K562 (cell line): ENCODE data around the gene XRCC5. TPM values are rescaled to one million over a fixed set of nuclear protein-coding genes. Genes with fewer than 3 reads are reported as not detected.

Experiments used
- C11orf30 ChIP-seq: fragments of 450-650 bp; IDR thresholded peaks from 2 replicates; pipeline ENCODE4 v1.6.1; 2016; ENCODE audit warnings: low read depth, mild to moderate bottlenecking
- CBX1 ChIP-seq: sonication (generic); IDR thresholded peaks from 2 replicates; pipeline ENCODE4 v1.6.1; 2016; ENCODE audit warnings: antibody characterized with exemption, low read depth, mild to moderate bottlenecking
- CHD1 ChIP-seq: fragments of 200-600 bp; sonication (generic); IDR thresholded peaks from one replicate; pipeline ENCODE4 v1.6.1; 2012; ENCODE audit warnings: mild to moderate bottlenecking, moderate library complexity, low read length, inconsistent platforms
- NFE2 ChIP-seq: IDR thresholded peaks from 2 replicates; pipeline ENCODE4 v1.6.1; 2014; ENCODE audit warnings: antibody characterized with exemption, low read depth
- NFIC ChIP-seq: fragments of 450-650 bp; IDR thresholded peaks from 2 replicates; pipeline ENCODE4 v1.6.1; 2017; ENCODE audit warnings: mild to moderate bottlenecking, inconsistent platforms
- PTRF ChIP-seq: fragments of 450-650 bp; IDR thresholded peaks from 2 replicates; pipeline ENCODE4 v1.6.1; 2016; ENCODE audit warnings: mild to moderate bottlenecking, missing genetic modification characterization, missing compliant biosample characterization
- RB1 ChIP-seq: fragments of 450-650 bp; IDR thresholded peaks from 2 replicates; pipeline ENCODE4 v1.6.1; 2017; ENCODE audit warnings: low read depth, mild to moderate bottlenecking
- RFX1 ChIP-seq: fragments of 450-650 bp; IDR thresholded peaks from 2 replicates; pipeline ENCODE4 v1.6.1; 2016; ENCODE audit warnings: mild to moderate bottlenecking, moderate library complexity
- ZFP36 ChIP-seq: fragments of 150-350 bp; IDR thresholded peaks from 2 replicates; pipeline ENCODE4 v1.6.1; 2018; ENCODE audit warnings: low read length, low read depth; ENCODE audit not compliant: partially characterized antibody
- ZKSCAN1 ChIP-seq: fragments of 150-350 bp; IDR thresholded peaks from 2 replicates; pipeline ENCODE4 v1.6.1; 2016; ENCODE audit warnings: low read depth, low read length
- ZNF232 ChIP-seq: sonication (generic); formaldehyde crosslinking; IDR thresholded peaks from 2 replicates; pipeline ENCODE4 v1.8.0; 2022; ENCODE audit warnings: mild to moderate bottlenecking, missing genetic modification reagents
- ZNF316 ChIP-seq: fragments of 450-650 bp; IDR thresholded peaks from 2 replicates; pipeline ENCODE4 v1.6.1; 2016
- ZNF507 ChIP-seq: conservative IDR thresholded peaks from 2 replicates; pipeline ENCODE4 v1.6.1; 2017; ENCODE audit warnings: missing genetic modification characterization, missing compliant biosample characterization
- polyA plus RNA-seq, 8 experiments: library from polyadenylated mRNA; depleted of rRNA in 4 of 8; stranded (reverse) in 5 of 8; unstranded in 3 of 8; fragments of >200 nt; fragmentation: Nextera tagmentation in 2 of 8; fragmentation: Illumina TruSeq in 1 of 8; extraction: Ambion mirVana in 2 of 8; extraction: Trizol in 1 of 8; gene quantifications; 2 replicates each; pipeline versions ENCODE4 v1.2.1 to v1.2.3, GENCODE V29; 2011 to 2014; ENCODE audit warnings: inconsistent platforms in 1 of 8, missing spikeins in 1 of 8
- total RNA-seq, 7 experiments: library from RNA; depleted of rRNA in 6 of 7; stranded (reverse); fragments of >200 nt in 6 of 7; fragmentation: Illumina TruSeq in 2 of 7; extraction: Trizol in 2 of 7; gene quantifications; 2 replicates each; pipeline versions ENCODE4 v1.2.1 to v1.2.3, GENCODE V29; 2011 to 2021; ENCODE audit warnings: low replicate concordance in 1 of 7
- TF ChIP-seq, protein P1 (sequence below): IDR thresholded peaks from 2 replicates; pipeline ENCODE4 v1.6.1; 2011; ENCODE audit warnings: borderline replicate concordance, low read depth, mild to moderate bottlenecking, moderate library complexity, low read length; ENCODE audit not compliant: insufficient read depth, poor library complexity, severe bottlenecking
- TF ChIP-seq, protein P2 (sequence below): fragments of 450-650 bp; formaldehyde crosslinking; IDR thresholded peaks from 2 replicates; pipeline ENCODE4 v1.4.0; 2022; ENCODE audit warnings: missing genetic modification characterization
- TF ChIP-seq, protein P3 (sequence below): fragments of 450-650 bp; IDR thresholded peaks from 2 replicates; pipeline ENCODE4 v1.6.1; 2017; ENCODE audit warnings: mild to moderate bottlenecking, moderate library complexity
- TF ChIP-seq, protein P4 (sequence below): fragments of 250-450 bp; sonication (Bioruptor Pico); IDR thresholded peaks from 2 replicates; pipeline ENCODE4 v1.6.1; 2021; ENCODE audit warnings: mild to moderate bottlenecking
- TF ChIP-seq, protein P5 (sequence below), 2 experiments: fragments of 450-650 bp in 1 of 2; sonication (generic) in 1 of 2; formaldehyde crosslinking; conservative IDR thresholded peaks; 2 replicates each; pipeline versions ENCODE4 v1.4.0 to v1.8.1; 2020 to 2022; ENCODE audit warnings: mild to moderate bottlenecking in 1 of 2, missing genetic modification reagents in 1 of 2

XRCC5 gene
- total and polyA plus RNA-seq, 9 of the 15 experiments (the other 6 are each of a cell fraction or from before 2014, with no cell fraction given), result 168 to 551 (median 297) TPM

DNA sequence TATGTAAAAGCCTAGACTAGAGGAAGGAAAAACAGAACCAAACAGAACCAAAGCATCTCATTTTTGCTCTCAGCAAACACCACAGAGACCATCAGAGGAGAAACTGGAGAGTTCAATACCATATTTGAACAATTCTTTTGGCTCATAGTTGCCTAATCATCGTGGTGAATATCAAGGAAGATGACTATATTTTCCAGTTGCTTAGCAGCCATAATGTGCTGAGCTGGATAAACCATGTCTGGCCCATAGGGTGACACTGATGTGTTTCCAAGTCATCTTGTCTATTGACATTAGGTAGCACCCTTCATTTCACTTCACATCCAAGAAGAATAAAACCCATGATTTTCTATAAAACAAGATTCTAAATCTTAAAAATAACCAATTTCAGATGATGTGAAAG lies 5.9 kb upstream of the XRCC5 start (continued):
- TF ChIP-seq, protein P1, sequence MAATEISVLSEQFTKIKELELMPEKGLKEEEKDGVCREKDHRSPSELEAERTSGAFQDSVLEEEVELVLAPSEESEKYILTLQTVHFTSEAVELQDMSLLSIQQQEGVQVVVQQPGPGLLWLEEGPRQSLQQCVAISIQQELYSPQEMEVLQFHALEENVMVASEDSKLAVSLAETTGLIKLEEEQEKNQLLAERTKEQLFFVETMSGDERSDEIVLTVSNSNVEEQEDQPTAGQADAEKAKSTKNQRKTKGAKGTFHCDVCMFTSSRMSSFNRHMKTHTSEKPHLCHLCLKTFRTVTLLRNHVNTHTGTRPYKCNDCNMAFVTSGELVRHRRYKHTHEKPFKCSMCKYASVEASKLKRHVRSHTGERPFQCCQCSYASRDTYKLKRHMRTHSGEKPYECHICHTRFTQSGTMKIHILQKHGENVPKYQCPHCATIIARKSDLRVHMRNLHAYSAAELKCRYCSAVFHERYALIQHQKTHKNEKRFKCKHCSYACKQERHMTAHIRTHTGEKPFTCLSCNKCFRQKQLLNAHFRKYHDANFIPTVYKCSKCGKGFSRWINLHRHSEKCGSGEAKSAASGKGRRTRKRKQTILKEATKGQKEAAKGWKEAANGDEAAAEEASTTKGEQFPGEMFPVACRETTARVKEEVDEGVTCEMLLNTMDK, result no peak
- TF ChIP-seq CHD1, result no peak
- no peak for TF ChIP-seq ZFP36
- peak; percentile 78 for TF ChIP-seq ZNF316
- no peak for TF ChIP-seq NFIC
- TF ChIP-seq, protein P2, sequence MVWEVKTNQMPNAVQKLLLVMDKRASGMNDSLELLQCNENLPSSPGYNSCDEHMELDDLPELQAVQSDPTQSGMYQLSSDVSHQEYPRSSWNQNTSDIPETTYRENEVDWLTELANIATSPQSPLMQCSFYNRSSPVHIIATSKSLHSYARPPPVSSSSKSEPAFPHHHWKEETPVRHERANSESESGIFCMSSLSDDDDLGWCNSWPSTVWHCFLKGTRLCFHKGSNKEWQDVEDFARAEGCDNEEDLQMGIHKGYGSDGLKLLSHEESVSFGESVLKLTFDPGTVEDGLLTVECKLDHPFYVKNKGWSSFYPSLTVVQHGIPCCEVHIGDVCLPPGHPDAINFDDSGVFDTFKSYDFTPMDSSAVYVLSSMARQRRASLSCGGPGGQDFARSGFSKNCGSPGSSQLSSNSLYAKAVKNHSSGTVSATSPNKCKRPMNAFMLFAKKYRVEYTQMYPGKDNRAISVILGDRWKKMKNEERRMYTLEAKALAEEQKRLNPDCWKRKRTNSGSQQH (CRISPR knock-in tag), result no peak
- peak; percentile 40; the same call in 1 of the 2 replicates for TF ChIP-seq NFE2
- TF ChIP-seq, protein P3, sequence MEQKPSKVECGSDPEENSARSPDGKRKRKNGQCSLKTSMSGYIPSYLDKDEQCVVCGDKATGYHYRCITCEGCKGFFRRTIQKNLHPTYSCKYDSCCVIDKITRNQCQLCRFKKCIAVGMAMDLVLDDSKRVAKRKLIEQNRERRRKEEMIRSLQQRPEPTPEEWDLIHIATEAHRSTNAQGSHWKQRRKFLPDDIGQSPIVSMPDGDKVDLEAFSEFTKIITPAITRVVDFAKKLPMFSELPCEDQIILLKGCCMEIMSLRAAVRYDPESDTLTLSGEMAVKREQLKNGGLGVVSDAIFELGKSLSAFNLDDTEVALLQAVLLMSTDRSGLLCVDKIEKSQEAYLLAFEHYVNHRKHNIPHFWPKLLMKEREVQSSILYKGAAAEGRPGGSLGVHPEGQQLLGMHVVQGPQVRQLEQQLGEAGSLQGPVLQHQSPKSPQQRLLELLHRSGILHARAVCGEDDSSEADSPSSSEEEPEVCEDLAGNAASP, result no peak
- TF ChIP-seq, protein P4, sequence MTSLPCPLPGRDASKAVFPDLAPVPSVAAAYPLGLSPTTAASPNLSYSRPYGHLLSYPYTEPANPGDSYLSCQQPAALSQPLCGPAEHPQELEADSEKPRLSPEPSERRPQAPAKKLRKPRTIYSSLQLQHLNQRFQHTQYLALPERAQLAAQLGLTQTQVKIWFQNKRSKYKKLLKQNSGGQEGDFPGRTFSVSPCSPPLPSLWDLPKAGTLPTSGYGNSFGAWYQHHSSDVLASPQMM, result no peak
- TF ChIP-seq ZKSCAN1, result no peak
- no peak for TF ChIP-seq ZNF232 (CRISPR knock-in tag)
- no peak for TF ChIP-seq CBX1
- peak; percentile 40; the same call in 1 of the 2 replicates for TF ChIP-seq RFX1
- TF ChIP-seq RB1, result no peak
- TF ChIP-seq PTRF (tag), result no peak
- TF ChIP-seq, protein P5, sequence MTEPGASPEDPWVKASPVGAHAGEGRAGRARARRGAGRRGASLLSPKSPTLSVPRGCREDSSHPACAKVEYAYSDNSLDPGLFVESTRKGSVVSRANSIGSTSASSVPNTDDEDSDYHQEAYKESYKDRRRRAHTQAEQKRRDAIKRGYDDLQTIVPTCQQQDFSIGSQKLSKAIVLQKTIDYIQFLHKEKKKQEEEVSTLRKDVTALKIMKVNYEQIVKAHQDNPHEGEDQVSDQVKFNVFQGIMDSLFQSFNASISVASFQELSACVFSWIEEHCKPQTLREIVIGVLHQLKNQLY (CRISPR knock-in tag; conservative IDR thresholded peaks at IDR 0.05), result no peak
- TF ChIP-seq ZNF507 (tag), result no peak
- peak; percentile 50; the same call in 1 of the 2 replicates for TF ChIP-seq C11orf30
